AG20443 (cell line): ENCODE data around the gene SATB2.

ENCODE experiments used
- DNase-seq: peaks from one replicate; pipeline ENCODE4 v3.0.0; 2012; ENCODE audit warnings: low spot score, mixed read lengths

SATB2 gene

DNA sequence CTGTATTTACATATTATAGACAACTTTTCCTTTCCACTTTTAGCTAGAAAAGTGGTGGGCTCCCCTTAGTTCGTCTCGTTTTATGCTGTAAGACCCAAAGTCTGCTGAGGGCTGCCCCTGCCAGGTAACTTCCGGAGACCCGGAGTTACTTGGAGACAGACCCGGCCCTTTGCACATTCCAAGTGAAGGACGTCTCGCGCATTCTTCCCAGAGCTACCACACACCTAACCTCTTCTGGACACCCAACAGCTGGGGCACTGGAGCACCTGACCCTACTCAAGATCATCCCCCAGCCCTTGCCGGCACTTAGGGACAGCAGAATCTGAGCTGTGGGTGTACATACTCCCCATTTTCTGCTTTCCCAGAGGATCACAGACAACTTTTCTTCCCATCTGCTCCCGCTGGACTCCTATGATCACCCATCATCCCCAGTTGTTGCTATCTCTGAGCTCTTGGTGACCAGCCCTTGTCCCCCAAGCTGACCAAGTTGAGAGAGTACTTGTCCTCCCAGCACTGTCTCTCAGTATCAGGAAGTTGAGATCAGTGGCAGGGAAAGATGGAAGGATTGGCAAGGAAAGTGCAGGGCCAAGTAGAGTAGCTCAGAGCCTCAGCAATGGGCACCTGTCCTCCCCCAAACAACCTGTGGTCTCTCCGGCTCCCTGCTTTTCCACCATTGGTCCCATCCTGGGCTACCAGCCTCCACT lies 8.4 kb upstream of the SATB2 start:
- DNase-seq = no peak

DNA sequence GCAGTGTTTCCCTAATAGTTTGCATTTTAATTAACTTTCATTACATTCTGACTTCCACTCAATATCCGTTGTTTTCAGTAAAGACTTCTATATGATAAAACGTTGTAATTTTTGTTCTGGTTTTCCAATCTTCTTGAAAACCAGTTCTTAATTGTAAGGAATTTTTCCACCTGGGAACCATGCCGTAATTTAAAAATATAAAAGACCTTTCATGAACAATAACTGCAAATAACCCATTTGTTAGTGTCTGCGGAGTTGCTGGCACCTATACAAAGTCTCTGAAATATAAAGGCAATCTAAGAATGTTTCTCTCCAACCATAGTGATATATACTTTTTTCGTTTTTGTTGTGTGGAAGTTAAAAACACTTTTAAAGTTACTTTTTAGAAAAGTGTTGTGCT lies 7.7 kb upstream of the SATB2 start:
- no peak for DNase-seq

DNA sequence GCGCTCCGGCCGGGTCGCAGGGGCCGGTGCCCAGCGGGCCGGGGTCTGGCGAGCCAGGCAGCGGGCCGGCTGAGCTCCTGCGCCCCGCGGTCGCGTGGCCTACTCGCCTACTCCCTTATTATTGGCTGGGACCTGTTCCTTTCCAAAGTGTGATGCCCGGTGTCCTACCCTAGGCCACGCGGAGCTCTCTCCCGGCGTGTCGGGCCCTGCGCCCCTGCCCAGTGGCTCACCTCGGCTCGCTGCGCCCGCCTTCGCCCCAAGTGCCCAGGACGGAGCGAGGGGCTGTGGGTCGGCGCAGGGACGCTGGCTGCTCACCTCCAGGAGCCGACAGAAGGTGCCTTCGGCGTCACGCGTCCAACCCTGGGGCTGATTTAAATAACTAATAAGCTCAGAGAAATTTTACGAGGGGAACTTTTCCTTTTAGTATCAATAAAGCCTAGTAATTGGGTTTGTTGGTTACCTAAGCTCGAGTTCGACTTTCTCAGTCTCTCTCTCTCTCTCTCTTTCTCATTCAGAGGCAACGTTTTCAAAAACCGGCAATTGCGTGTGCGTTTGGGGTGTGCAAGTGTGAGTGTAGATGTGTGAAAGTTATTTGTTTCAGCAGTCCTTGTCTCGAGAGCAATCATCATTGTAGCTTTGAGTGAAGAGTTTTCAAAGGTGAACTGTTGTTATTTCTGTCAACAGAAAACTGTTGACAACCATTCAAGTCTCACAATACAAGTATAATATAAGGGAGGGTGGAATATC lies 7.0 kb upstream of the SATB2 start:
- no peak for DNase-seq

DNA sequence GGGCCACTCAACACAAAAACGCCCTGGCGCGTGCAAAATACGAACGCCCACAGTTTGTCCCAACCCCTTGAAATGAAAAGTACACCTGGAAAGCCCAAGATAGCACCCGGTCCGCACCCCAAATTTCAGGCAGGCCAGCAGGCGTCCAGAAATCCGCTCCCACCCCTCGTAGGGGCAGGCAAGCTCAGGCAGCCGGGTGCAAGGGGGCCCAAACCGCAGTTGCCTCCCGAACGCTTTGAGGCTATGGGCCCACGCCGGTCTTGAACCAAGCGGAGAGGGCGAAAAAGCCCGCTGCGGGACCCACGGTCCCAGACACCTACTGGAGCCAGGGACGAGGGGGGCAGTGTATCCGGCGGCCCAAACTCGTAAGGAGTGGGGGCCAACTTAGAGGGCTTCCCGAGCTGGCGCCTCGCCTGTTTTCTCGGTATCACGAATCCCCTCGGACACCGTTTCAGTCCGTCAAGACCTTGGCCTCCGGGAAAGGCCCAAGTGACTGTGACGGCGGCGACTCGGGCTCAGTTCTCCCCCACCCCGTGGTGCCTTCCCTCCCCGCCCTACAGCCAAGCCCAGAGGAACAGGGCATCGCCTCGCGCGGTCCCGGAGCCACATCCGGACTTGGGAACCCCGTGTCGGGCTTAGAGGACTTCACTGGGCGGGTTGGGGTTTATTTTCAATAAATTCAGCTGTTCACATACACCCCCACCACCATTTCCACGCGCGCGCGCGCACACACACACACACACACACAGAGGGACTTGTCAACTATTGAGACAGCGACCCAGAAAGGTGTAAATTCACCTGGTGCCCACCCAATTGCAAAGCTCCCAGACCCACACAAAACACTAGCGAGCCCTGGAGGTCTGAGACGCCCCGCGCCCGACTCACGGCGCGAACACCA lies 6.2 kb upstream of the SATB2 start:
- DNase-seq = peak; percentile 70

DNA sequence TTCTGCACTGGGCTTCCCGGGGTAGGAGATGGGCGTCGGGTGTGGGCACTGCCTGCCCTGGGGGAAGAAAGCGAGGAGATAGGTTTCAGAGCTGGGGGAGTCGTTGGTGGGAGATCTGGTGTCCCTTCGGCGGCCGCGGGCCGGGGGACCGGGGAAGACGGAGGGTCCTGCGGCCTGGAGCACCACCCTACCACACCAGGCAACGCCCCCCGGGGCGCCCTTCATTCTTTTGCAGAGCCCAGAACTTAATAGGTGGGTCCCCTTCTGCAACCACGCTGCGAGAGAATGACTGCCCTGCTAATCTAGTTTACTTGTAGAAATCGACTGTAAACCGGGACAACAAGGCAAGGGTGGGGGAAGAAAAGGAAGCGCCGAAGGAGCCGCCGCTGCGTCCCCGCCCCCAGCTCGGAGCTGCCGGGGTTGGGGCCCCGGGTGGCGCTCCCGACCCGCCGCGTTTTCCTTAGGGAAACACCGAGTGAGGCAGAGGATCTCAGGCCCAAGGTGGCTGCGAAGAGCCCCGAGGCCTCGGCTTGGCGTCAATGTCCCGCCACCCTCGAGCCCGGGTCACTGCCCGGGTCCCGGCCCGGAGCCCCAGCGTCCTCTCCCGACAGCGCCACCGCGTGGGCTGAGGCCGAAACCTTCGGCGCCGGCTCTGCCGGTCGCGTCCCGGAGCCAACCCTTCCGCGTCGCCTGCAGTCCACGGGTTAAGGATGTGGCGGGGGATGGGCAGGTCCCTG lies 5.4 kb upstream of the SATB2 start:
- DNase-seq = peak; percentile 96

DNA sequence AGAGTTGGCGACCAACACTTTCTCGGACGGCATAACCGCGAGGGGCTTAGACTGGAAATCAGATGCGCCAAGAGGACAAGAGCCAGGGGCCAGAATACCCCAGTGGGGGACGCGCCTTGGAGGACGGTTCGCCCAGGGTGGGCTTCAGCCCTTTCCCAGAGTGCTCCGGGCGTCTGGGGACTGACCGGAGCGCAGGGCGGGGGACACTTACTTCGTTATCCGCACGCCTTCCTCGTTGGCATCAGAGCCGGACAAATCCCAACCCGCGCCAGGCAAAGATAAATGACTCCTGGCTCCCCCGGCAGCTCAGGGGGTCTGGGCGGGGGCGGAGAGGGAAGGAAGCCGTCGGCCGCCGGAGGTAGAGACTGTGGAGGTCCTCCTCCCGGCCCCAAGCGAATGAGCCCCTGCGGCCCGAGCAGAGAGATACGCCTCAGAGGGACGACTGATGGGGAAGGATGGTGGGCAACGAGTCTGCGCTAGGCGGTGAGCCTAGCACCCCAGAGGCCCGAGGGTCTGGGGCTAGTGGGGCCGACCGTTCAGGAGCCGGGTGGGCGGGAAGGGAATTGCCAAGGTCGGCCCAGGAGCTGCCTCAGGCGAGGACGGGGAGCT lies 4.7 kb upstream of the SATB2 start:
- DNase-seq = no peak

DNA sequence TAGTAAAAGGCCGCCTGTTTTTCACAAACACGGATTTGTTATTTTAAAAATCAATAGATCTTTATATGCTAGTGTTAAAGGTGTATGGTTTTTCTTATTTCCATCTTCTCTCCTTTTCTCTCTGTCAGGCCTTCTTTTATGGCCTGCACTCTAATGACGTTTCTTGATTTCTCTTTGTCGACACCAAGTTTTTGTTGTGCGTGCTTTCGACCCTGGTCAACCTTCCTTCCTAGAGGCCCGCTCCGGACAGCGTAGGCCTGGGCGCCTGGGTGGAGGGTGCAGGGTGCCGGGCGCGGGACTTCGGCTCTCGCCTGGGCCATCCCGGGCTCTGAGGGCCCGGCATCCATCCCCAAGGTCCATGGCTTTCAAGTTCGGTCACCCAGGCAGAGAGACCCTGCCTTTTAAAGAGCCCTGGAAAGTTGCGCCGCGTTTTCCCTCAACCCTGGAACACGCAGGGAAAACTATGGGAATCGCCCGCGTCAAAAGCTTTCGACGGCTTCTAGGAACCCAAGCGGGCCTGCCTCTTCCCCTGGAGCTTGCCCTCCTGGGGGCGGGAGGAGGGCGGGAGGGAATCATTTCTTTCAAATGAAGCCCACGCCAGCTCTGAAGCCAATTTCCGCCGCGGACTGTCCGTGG lies 4.1 kb upstream of the SATB2 start:
- no peak for DNase-seq

DNA sequence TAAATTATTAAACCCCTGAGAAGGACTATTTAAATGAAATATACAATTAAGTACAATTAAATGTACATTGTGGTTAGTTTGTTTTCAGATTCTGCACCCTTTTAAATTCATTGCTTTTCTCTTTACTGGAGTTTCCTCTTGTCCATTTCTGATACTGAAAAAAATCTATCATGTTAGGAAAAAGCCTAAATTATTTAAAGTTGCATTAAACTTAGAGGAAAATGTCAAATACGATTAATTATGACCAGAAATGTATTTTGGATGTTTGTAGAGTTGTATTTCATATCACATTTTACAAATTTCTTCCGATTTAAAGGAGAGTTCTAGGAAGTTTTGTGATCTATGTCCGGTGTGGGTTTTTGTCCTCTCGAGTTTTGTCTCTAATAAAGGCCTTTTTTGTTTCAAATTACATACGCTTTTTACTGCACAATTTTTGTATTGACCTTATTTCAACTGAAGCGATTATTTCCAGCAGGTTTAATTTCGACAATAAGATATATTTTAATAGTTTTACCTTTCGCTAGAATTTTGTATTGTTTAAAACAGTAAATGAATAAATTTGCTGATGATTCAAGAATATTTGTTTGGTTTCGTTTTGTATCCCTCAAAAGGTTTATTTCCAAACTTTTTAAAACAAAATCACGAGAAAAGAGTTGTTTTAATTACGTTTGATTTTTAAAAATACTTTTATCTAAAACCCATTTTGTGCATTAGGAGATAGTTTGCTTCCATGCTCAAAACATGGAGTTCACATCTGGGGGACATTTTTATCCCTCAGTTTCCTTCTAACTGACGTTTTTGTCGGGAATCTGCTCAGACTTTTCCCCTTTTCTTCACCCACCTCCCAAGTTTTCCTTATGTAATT lies 3.3 kb upstream of the SATB2 start:
- DNase-seq = no peak

DNA sequence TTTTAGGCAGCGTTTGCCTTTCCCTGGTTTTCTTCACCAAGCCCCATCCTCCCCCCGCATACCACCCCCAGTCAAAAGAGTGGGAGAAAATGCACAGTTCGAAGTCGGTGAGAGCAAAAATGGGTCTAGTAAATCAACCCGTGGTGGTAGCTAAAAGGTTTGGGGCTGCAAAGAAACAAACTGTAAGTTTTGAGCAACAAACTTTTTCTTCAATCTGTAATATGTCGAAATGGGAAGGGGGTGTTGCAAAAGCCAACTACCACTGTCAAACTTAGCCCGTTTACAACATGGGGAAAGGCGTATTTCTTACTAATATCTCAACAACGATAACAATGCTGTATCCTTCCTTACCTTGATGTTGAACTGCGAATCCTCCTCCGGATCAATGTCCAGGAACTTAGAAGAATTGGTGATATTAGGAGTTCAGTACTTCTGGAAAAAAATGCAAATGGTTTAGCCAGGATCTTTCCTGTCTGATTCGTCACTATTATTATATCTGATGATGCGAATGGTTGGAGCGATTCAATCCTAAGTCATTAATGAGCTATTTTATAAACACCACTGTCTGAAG lies 2.4 kb upstream of the SATB2 start:
- DNase-seq = no peak

DNA sequence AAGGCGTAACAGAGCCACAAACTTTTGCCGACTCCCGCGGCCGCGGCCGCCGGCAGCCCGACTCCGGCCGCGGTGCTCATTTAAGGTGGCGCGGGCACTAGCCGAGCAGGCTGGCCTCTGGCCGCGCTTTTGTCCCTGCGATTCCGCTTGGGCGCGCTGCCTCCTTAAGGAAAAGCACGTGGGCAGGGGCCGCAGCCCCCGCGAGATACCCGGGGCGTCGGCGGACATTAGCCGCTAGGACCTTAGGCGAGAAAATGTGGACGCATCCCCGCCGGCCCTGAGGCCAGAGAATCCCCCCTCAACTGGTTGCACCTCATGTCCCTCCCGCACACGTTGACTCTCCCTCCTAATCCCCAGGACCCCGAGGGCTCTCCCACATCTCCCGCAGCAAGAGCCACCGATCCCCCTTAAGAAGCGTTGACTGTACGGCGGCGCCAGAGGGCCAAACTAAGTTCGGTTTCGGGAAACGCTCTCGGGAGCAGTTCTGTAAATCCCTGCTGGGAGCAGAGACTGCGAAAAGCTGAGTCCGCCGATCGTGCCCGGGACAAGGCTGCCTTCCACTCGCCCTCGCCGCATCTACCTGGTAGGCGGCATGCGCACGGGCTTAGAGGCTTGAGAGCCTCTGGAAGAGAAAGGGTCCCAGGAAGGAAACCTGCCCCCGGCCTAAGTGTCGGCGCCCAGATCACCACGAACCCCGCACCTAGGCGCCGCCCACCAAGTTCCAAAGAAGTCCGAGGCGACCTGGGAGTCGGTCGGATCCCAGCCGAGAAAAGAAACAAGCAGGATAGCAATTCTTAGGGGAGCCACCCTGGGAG lies 1.8 kb upstream of the SATB2 start:
- peak; percentile 92 for DNase-seq

DNA sequence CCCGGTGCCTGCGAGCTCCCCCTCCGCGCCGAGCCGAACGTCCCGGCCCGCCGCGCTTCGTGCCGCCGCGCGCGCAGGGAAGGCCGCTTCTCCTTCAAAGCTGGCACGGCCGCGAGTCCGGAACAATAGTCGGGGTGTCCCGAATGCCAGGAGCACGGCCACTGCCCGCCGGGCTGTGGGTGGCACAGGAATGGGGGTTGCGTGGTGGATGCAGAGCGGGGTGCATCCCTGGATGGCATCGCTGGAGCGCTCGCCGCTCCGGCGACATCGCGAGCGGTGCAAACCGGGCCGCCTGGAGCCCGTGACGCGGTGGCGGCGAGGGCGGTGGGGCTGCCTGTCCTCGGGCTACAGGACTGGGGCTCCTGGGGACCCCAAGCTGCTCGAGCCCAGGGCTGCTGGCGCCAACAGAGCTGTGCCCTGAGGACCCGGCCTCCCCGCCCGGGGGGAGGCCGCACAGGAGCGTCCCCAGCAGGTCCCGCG lies 1.1 kb upstream of the SATB2 start:
- peak; percentile 64 for DNase-seq

DNA sequence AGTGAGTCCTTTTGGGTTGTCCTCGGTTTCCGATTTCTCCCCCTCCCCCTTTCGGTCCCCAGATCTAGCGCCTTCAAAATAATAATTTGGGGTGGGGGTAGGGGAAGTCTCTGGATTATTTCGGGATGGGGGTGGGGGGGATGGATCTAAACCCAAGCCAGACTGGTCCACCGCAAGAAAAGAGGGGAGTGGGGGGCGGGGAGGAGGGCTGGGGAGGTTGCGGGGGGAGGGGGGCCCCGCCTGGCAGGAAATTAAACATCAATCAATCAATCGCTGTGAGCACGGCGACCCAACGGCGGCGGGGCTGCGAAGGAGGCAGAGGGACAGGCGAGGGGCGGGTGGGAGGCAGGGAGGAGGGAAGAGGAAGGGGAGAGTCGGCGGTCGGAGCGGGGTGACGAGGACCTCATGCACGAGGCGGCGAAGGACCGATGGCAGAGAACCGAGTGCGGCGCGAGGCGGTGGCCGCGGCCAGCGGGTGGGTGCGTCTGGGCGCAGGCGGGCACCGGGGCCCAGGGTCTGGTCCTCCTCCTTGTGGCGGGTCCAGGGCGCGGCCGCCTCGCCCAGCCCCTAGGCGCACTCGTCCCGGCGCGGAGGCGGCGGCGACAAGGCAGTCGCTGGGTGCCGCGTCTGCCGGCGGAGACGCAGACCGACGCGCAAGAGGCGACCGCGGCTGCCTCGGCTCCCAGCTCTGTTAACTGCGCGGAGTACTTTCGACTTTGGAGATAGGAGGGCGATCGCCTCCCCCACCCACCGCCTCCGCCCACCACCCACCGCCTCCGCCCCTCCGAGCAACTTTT lies 468 bp upstream of the SATB2 start:
- peak; percentile 57 for DNase-seq

DNA sequence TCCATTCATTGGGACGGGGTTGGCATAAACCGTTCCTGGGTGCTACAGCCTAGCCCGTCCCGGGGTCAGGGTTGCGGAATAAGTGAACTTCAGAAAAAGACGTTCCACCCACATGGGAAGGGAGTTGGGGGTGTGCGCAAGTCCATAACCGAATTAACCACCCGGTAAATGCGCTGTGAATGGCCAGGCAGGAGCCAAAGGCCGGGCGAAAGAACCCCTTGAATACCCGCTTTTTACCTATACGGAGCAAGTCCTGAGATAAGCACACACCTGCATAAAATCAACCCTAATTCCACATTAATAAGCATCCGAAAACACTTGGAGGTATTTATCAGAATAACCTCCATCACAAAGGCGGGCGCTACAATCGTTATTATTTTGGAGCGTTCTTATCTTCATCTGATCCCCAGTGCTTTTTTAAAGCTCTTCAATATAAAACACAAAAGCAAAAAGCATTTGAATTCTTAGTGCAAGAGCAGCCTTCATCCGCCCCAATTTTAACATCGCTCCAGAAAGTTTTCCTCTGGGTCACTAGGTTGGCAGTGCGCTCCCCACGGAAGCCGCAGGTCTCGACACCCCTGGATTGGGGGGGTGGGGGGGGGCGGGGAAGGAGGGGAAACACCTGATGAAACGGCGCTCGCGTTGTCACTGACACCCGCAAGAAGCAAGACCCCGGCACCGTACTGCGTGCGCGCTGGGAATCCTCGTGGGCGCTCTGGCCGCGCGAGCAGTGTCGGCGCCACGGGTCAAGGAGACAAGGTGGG lies 1.2 kb downstream of the SATB2 start:
- no peak for DNase-seq

DNA sequence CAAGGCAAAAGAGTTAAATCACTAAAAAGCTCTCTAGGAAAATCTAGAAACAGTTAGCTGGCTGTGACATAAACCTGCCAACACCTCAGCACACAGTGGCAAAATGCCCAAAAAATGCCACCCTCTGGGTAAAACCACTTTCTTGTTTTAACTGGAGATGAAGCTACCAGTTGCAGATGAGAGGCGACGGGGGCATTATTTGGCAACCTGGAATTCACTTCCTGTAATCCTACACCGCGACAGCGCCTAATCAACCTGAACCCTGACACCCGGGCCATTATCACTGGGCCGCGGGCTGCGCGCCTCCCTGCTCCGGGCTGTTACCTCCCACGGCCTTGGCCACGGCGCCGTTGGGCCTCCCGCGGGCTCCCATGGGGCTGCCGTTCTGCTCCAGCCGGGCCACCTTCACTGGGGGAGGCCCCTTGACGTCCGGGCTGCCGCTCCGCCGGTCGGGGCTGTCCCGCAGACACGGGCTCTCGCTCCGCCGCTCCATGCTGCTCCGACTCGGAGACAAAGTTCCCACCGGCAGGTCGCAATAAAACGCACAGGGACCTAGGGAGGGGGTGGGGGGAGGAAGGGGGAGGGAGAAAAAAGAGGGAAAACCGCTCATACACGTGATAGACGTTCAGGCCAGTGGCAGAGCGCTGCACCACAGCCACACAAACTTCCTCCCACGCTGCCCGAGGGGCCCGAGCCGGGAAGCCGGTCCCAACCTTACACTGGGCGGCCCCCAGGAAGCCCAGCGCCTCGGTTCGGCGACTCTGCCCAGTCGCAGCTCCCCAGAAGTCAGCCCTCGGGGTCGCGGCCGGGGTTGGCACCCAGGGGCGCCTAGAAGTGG lies 2.0 kb downstream of the SATB2 start:
- DNase-seq = no peak

DNA sequence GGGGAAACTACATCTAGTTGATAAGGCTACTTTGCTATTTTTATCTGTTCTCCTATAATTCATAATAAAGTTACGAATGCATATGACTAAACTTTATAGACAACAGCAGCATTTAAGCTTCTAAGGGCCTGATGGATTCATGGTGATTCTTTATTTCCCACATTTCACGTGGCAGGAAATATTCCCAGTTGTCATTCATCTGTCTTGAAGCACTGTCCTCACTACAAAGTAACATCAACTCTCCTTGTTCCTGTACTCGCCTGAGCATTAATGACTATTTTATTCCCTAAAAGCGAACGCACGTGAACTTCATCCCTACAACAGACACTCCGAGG lies 2.6 kb downstream of the SATB2 start:
- no peak for DNase-seq

DNA sequence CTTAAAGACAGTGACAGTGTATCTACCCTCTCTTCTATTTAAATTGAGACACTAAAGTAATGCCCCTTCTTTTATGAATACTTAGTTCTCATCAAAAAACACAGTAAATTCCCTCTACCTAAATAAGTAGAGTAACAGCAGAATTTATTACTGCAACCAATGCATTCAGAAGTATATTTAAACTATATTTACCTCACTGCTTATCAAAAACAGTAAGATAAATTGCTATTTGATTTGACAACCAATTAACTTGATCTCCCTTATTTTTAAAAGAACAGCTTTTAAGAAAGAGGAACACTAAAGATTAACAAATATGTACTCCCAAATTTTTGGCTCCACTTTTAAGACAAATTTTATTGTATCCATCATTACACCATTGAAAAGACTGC lies 4.8 kb downstream of the SATB2 start:
- no peak for DNase-seq
